D721Med (cell line): Measurements from ENCODE around the gene MSMO1.

Experiments used
- DNase-seq: peaks from one replicate; pipeline ENCODE4 v3.0.0; 2011; ENCODE audit warnings: low spot score; ENCODE audit not compliant: insufficient read length
- FAIRE-seq: peaks from 2 replicates; lab custom pipeline; 2011; peaks lifted over from hg19 to GRCh38; lab: Jason Lieb, UNC
- CTCF ChIP-seq: IDR thresholded peaks from 2 replicates; pipeline ENCODE4 v1.5.1; 2012; ENCODE audit warnings: mild to moderate bottlenecking, control low read depth; ENCODE audit not compliant: insufficient read depth; ENCODE audit errors: missing control alignments

MSMO1 gene

DNA sequence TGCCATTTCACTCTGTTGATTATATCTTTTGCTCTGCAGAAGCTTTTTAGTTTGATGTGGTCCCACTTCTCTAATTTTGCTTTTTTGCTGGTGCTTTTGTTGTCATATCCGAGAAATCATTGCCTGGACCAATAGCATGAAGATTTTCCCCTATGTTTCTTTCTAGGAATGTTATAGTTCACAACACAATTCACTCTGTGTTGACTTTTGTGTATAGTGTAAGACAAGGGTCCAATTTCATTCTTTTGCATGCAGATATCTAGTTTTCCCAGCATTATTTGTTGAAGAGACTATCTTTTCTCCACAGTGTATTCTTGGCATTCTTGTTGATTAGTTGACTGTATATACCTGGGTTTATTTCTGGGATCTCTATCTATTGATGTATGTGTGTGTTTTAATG, 43.1 kb downstream of the MSMO1 start:
- DNase-seq (no peak), FAIRE-seq (no peak)
- no peak for TF ChIP-seq CTCF

DNA sequence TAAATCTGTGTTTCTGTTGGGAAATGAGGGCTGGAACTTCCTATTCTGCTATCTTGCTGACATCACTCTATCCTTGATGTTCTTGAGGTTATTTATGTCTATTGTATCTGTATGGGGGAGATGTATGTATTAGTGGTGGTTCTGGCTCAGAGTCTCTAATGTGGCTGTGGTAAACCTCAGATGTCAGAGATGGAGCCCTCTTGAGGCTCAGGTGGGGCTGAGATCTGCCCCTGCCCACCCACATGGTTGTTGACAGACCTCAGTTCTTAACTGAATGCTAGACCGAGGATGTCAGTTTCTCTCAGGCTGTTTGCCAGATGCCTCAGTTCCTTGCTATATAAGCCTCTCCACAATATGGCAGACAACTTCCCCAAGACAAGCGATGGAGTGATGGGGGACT, 48.0 kb downstream of the MSMO1 start:
- FAIRE-seq (no peak), DNase-seq (no peak)
- TF ChIP-seq CTCF = no peak

- TF ChIP-seq CTCF = no peak
- no peak for DNase-seq
- FAIRE-seq = no peak
Measured at GRCh38 chr4:165378398-165378744, 50.9 kb downstream of the MSMO1 start.

DNA sequence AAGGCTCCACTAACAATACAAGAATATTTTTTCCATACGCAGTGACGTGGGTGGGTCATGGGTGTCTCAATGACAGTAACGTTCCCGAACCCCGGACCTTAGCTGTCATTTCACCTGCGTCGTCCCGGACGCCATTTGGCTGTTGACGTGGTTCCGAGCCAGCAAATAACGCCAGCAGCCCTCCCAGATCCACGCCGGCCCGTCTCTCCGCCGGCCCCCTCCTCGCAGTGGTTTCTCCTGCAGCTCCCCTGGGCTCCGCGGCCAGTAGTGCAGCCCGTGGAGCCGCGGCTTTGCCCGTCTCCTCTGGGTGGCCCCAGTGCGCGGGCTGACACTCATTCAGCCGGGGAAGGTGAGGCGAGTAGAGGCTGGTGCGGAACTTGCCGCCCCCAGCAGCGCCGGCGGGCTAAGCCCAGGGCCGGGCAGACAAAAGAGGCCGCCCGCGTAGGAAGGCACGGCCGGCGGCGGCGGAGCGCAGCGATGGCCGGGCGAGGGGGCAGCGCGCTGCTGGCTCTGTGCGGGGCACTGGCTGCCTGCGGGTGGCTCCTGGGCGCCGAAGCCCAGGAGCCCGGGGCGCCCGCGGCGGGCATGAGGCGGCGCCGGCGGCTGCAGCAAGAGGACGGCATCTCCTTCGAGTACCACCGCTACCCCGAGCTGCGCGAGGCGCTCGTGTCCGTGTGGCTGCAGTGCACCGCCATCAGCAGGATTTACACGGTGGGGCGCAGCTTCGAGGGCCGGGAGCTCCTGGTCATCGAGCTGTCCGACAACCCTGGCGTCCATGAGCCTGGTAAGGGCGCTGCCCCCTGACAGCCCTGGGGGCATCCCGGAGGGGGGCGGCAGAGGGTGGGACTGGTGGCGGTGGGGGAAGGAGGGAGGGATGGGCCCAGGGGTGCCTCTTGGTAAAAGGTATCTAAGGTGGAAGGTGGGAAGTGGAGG, 51.5 kb downstream of the MSMO1 start, which contains the start of gene CPE:
CPE (plus strand) TSS at position 264 of the 933 bp plus-strand sequence; CDS start at position 478, 214 bp downstream.
- FAIRE-seq = no peak
- TF ChIP-seq CTCF = peak; percentile 25
- peak; percentile 38 for DNase-seq

DNA sequence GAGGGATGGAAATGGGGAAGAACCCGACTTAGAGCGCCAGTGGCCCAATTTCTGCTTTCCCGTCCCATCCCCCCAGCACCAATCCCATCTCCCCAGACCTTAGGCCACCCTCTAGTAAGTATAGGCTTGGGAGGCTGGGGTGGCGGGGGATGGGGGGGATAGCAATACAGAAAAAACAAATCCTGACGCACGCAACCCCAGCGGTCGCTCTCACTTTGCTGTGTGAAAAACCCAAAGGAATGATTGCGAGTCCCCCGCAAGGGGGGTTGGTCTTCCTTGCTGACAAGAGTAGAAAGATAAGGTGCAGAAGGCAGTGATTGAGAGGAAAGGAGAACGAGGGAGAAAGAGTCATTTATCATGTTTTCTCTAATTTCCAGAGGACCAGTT, 52.2 kb downstream of the MSMO1 start:
- TF ChIP-seq CTCF = no peak
- DNase-seq (no peak), FAIRE-seq (no peak)

- no peak for TF ChIP-seq CTCF
- DNase-seq (no peak), FAIRE-seq (peak; percentile 61)
Measured at GRCh38 chr4:165380805-165381204, 53.3 kb downstream of the MSMO1 start.

- no peak for DNase-seq
- FAIRE-seq = peak; percentile 63
- no peak for TF ChIP-seq CTCF
Measured at GRCh38 chr4:165381821-165382373, 54.4 kb downstream of the MSMO1 start.
